HEK293 (cell line): ENCODE measurements around the gene DOCK1.

Experiments used
- CTCF ChIA-PET: fragments of 350-600 bp; formaldehyde crosslinking; extraction: SDS; loops from one replicate; lab custom pipeline; 2021; ENCODE audit warnings: antibody characterized with exemption; lab: Yijun Ruan, JAX
- POLR2A ChIA-PET: fragments of 300-600 bp; formaldehyde crosslinking; extraction: SDS; loops from one replicate; lab custom pipeline; 2020; ENCODE audit warnings: antibody characterized with exemption, inconsistent platforms; lab: Yijun Ruan, JAX
- H3K27ac ChIP-seq: fragments of 200-500 bp; sonication (Bioruptor generic); 2 replicates; pipeline ENCODE4 v1.5.1; 2014; ENCODE audit warnings: low read depth, low read length, control low read depth, inconsistent platforms; ENCODE audit errors: extremely low read depth
- H3K36me3 ChIP-seq, 2 experiments: fragments of 200-500 bp in 1 of 2; sonication (Bioruptor generic) in 1 of 2; 1 replicate in 1 of 2; 2 replicates in 1 of 2; pipeline ENCODE4 v1.5.1; 2014 to 2017; ENCODE audit warnings: inconsistent platforms in 2 of 2, low read length in 2 of 2; ENCODE audit not compliant: control insufficient read depth in 2 of 2, insufficient read depth in 1 of 2
- H3K4me1 ChIP-seq: fragments of 200-500 bp; sonication (Bioruptor generic); 2 replicates; pipeline ENCODE4 v1.5.1; 2014; ENCODE audit warnings: mild to moderate bottlenecking, low read length, inconsistent platforms; ENCODE audit not compliant: control insufficient read depth, insufficient read depth
- H3K4me3 ChIP-seq: 2 replicates; pipeline ENCODE4 v1.5.1; 2011; ENCODE audit warnings: low read depth, mild to moderate bottlenecking, control low read depth, low read length, moderate library complexity
- H3K9me3 ChIP-seq: fragments of 200-500 bp; sonication (Bioruptor generic); 2 replicates; pipeline ENCODE4 v1.5.1; 2014; ENCODE audit warnings: low read depth, low read length, inconsistent platforms; ENCODE audit not compliant: control insufficient read depth, insufficient read depth
- EGR2 ChIP-seq: fragments of 450-650 bp; formaldehyde crosslinking; IDR thresholded peaks from 2 replicates; pipeline ENCODE4 v1.5.1; 2016; ENCODE audit warnings: low read depth, missing biosample characterization, missing genetic modification characterization
- KLF7 ChIP-seq: fragments of 450-650 bp; formaldehyde crosslinking; IDR thresholded peaks from 2 replicates; pipeline ENCODE4 v1.5.1; 2016; ENCODE audit warnings: missing biosample characterization, missing genetic modification characterization, borderline replicate concordance
- PATZ1 ChIP-seq: fragments of 450-650 bp; formaldehyde crosslinking; IDR thresholded peaks from 2 replicates; pipeline ENCODE4 v1.5.1; 2016; ENCODE audit warnings: missing biosample characterization, missing genetic modification characterization
- SP2 ChIP-seq: fragments of 450-650 bp; formaldehyde crosslinking; IDR thresholded peaks from 2 replicates; pipeline ENCODE4 v1.5.1; 2016; ENCODE audit warnings: missing biosample characterization, missing genetic modification characterization
- SP3 ChIP-seq: fragments of 450-650 bp; formaldehyde crosslinking; IDR thresholded peaks from 2 replicates; pipeline ENCODE4 v1.5.1; 2016; ENCODE audit warnings: missing biosample characterization, missing genetic modification characterization
- TRIM28 ChIP-seq: IDR thresholded peaks from 2 replicates; pipeline ENCODE4 v1.6.1; 2011; ENCODE audit warnings: low read length, control low read depth, borderline replicate concordance
- YY1 ChIP-seq: fragments of 450-650 bp; formaldehyde crosslinking; IDR thresholded peaks from 2 replicates; pipeline ENCODE4 v1.5.1; 2018; ENCODE audit warnings: missing biosample characterization, missing genetic modification characterization
- ZBTB10 ChIP-seq: fragments of 450-650 bp; formaldehyde crosslinking; IDR thresholded peaks from 2 replicates; pipeline ENCODE4 v1.5.1; 2016; ENCODE audit warnings: missing biosample characterization, missing genetic modification characterization
- ZBTB48 ChIP-seq: fragments of 450-650 bp; formaldehyde crosslinking; IDR thresholded peaks from 2 replicates; pipeline ENCODE4 v1.5.1; 2016; ENCODE audit warnings: missing biosample characterization, missing genetic modification characterization
- ZIC2 ChIP-seq: fragments of 450-650 bp; formaldehyde crosslinking; IDR thresholded peaks from 2 replicates; pipeline ENCODE4 v1.5.1; 2016; ENCODE audit warnings: missing biosample characterization, missing genetic modification characterization
- ZNF114 ChIP-seq: fragments of 450-650 bp; formaldehyde crosslinking; IDR thresholded peaks from 2 replicates; pipeline ENCODE4 v1.5.0; 2017; ENCODE audit warnings: missing biosample characterization, missing genetic modification characterization
- ZNF132 ChIP-seq: fragments of 450-650 bp; formaldehyde crosslinking; IDR thresholded peaks from 2 replicates; pipeline ENCODE4 v1.5.1; 2017; ENCODE audit warnings: missing biosample characterization, missing genetic modification characterization, borderline replicate concordance
- ZNF169 ChIP-seq: fragments of 450-650 bp; formaldehyde crosslinking; IDR thresholded peaks from 2 replicates; pipeline ENCODE4 v1.5.1; 2016; ENCODE audit warnings: missing biosample characterization, missing genetic modification characterization
- ZNF202 ChIP-seq: fragments of 450-650 bp; formaldehyde crosslinking; IDR thresholded peaks from 2 replicates; pipeline ENCODE4 v1.5.1; 2016; ENCODE audit warnings: missing biosample characterization, missing genetic modification characterization, borderline replicate concordance
- ZNF280C ChIP-seq: fragments of 450-650 bp; formaldehyde crosslinking; IDR thresholded peaks from 2 replicates; pipeline ENCODE4 v1.5.1; 2016; ENCODE audit warnings: missing biosample characterization, missing genetic modification characterization
- ZNF404 ChIP-seq: fragments of 450-650 bp; formaldehyde crosslinking; IDR thresholded peaks from 2 replicates; pipeline ENCODE4 v1.5.1; 2017; ENCODE audit warnings: missing biosample characterization, missing genetic modification characterization
- ZNF426 ChIP-seq: fragments of 450-650 bp; formaldehyde crosslinking; IDR thresholded peaks from 2 replicates; pipeline ENCODE4 v1.5.1; 2017; ENCODE audit warnings: missing biosample characterization, missing genetic modification characterization, mild to moderate bottlenecking, inconsistent platforms, moderate library complexity
- ZNF513 ChIP-seq: fragments of 450-650 bp; IDR thresholded peaks from 2 replicates; pipeline ENCODE4 v1.5.1; 2018; ENCODE audit warnings: missing biosample characterization, missing genetic modification characterization
- ZNF521 ChIP-seq: fragments of 450-650 bp; formaldehyde crosslinking; IDR thresholded peaks from 2 replicates; pipeline ENCODE4 v1.5.1; 2017; ENCODE audit warnings: missing biosample characterization, mild to moderate bottlenecking, missing genetic modification characterization
- ZNF626 ChIP-seq: fragments of 450-650 bp; sonication (Bioruptor Pico); formaldehyde crosslinking; IDR thresholded peaks from 2 replicates; pipeline ENCODE4 v1.5.1; 2018; ENCODE audit warnings: missing biosample characterization, missing genetic modification characterization, inconsistent platforms
- ZNF629 ChIP-seq: fragments of 450-650 bp; formaldehyde crosslinking; IDR thresholded peaks from 2 replicates; pipeline ENCODE4 v1.5.1; 2017; ENCODE audit warnings: missing biosample characterization, missing genetic modification characterization
- ZNF660 ChIP-seq: fragments of 450-650 bp; IDR thresholded peaks from 2 replicates; pipeline ENCODE4 v1.5.1; 2018; ENCODE audit warnings: missing biosample characterization, mild to moderate bottlenecking, missing genetic modification characterization
- ZNF664 ChIP-seq: fragments of 450-650 bp; formaldehyde crosslinking; IDR thresholded peaks from 2 replicates; pipeline ENCODE4 v1.5.1; 2016; ENCODE audit warnings: missing biosample characterization, missing genetic modification characterization

The DOCK1 gene

GRCh38 chr10:126892226-126893175 lies 12.7 kb upstream of the DOCK1 start:
- POLR2A ChIA-PET = no interaction called here
- no peaks in the 10 kb centered on the region for H3K36me3 ChIP-seq

GRCh38 chr10:126893206-126893605 lies 12.0 kb upstream of the DOCK1 start:
- Histone ChIP-seq H3K9me3 (no peaks in the 10 kb centered on the region), H3K36me3 (no peaks in the 10 kb centered on the region), H3K27ac (no peak overlapping the region)
- ChIA-PET CTCF (no interaction called here), POLR2A (no interaction called here)
- TF ChIP-seq KLF7 (tag by site-specific recombination) (no peak), ZBTB48 (tag by site-specific recombination) (no peak), ZNF114 (tag by site-specific recombination) (no peak), ZIC2 (tag by site-specific recombination) (no peak), ZNF404 (tag by site-specific recombination) (no peak), ZNF664 (tag by site-specific recombination) (no peak), ZNF426 (no peak), PATZ1 (tag by site-specific recombination) (no peak), SP3 (tag by site-specific recombination) (no peak), ZNF280C (tag by site-specific recombination) (no peak), ZNF169 (tag by site-specific recombination) (no peak)
- TF ChIP-seq, all 188 proteins: peak for 0
- Histone ChIP-seq H3K4me3 (no peak overlapping the region), H3K4me1 (no peaks in the 10 kb centered on the region)

More at GRCh38 chr10:126892226-126893175, 12.7 kb upstream of the DOCK1 start:
- Histone ChIP-seq H3K27ac (no peak overlapping the region), H3K4me3 (no peak overlapping the region)
- 0 out of 2 replicates have a peak, but pooled peaks have one; percentile 32 for TF ChIP-seq EGR2
- TF ChIP-seq TRIM28 = no peak
- no peak for TF ChIP-seq ZNF513
- TF ChIP-seq, all 188 proteins: peak for 1
- H3K4me1 ChIP-seq = no peaks in the 10 kb centered on the region
- H3K9me3 ChIP-seq = no peaks in the 10 kb centered on the region
- CTCF ChIA-PET = interaction anchor here (0.6 kb wide), 1 partner anchor 1319 kb away, joined by 3 read pairs; no protein-coding TSS in a partner anchor

GRCh38 chr10:126893841-126894240 lies 11.4 kb upstream of the DOCK1 start:
- POLR2A ChIA-PET = no interaction called here
- H3K9me3 ChIP-seq = no peaks in the 10 kb centered on the region
- CTCF ChIA-PET = no interaction called here
- no peak overlapping the region for H3K4me3 ChIP-seq
- H3K27ac ChIP-seq = no peak overlapping the region
- no peaks in the 10 kb centered on the region for H3K4me1 ChIP-seq
- no peaks in the 10 kb centered on the region for H3K36me3 ChIP-seq
- no peak for TF ChIP-seq ZNF629
- TF ChIP-seq YY1 (tag by site-specific recombination) = no peak
- TF ChIP-seq ZNF521 (tag by site-specific recombination) = no peak
- TF ChIP-seq KLF7 (tag by site-specific recombination) = no peak
- no peak for TF ChIP-seq ZNF626 (tag by site-specific recombination)
- TF ChIP-seq ZNF132 = no peak
- TF ChIP-seq SP2 (tag by site-specific recombination) = no peak
- TF ChIP-seq ZBTB10 = no peak
- no peak for TF ChIP-seq ZNF660 (tag by site-specific recombination)
- no peak for TF ChIP-seq ZNF202 (tag by site-specific recombination)
